Measurements from ENCODE around the gene LENG9.

- no peak for TF ChIP-seq CTCF (IDR thresholded peaks at IDR 0.05; ENCODE audit: poor library complexity)
- TF ChIP-seq EZH2 (IDR thresholded peaks at IDR 0.05; ENCODE audit: borderline replicate concordance) = no peak
- TF ChIP-seq EZH2phosphoT487 (IDR thresholded peaks at IDR 0.05; ENCODE audit: low read depth, severe bottlenecking, unreplicated experiment) = no peak
These were observed 12.1 kb upstream of the LENG9 start for GRCh38 chr19:54475706-54476105.

All from hepatocyte (in vitro differentiated cells).